Activated T-helper 1 cell treated with anti-CD3 and anti-CD28 coated beads, Interleukin-12 subunit alpha, Interleukin-12 subunit beta, Interleukin-2, Interleukin-4 antibody, amounts not matched to agents 30 ng/mL and 10 ng/mL and 1 ng/mL, durations not matched to agents 14 hours and 24 hours and 36 hours (primary cell): ENCODE results near the gene CGNL1. TPM values are rescaled to one million over a fixed set of nuclear protein-coding genes. Genes with fewer than 3 reads are reported as not detected.

Experiments used
- DNase-seq: peaks from one replicate; pipeline ENCODE4 v3.0.0; 2021; ENCODE audit warnings: low spot score
- H3K27ac Mint-ChIP-seq: one replicate; pipeline ENCODE4 v1.8.0; 2021; ENCODE audit warnings: mild to moderate bottlenecking, mixed read lengths
- H3K27me3 Mint-ChIP-seq: one replicate; pipeline ENCODE4 v1.8.0; 2022; ENCODE audit warnings: mild to moderate bottlenecking, moderate library complexity, mixed read lengths; ENCODE audit not compliant: insufficient read depth
- H3K36me3 Mint-ChIP-seq: one replicate; pipeline ENCODE4 v1.8.0; 2021; ENCODE audit warnings: low read depth, mixed read lengths
- H3K4me1 Mint-ChIP-seq: one replicate; pipeline ENCODE4 v1.8.0; 2021; ENCODE audit warnings: low read depth, mixed read lengths
- H3K4me3 Mint-ChIP-seq: one replicate; pipeline ENCODE4 v1.8.0; 2021; ENCODE audit warnings: mild to moderate bottlenecking, moderate library complexity, mixed read lengths
- H3K9me3 Mint-ChIP-seq: one replicate; pipeline ENCODE4 v1.8.0; 2021; ENCODE audit warnings: mixed read lengths
- intact Hi-C: fragments of 100-400 bp; cut with micrococcal nuclease; formaldehyde crosslinking; loops from one replicate; pipeline ENCODE4 v1.15.1; 2024
- total RNA-seq: library from RNA; stranded (reverse); gene quantifications from 2 replicates; pipeline ENCODE4 v1.2.3, GENCODE V29; 2022

The CGNL1 gene
- total RNA-seq, 1 donor from 2014 or later: not detected

DNA sequence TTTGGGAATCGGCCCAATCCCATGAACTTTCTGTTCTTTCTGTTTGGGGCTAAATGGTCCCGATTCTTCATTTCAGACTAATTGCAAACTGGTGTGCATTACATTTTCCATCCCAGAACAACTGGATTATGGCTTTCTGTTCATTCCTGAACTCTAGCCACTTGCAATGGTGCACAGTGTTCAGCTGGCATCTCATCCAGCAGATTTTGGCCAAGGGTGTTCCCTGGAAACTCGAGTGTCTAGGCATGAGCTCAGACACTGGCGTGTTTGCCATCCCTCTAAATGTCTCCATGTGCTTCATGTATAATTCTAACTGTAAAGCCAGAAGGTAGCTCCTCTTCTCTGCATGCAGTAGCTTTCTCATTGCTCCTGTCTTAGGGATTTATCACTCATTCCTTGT lies 118.3 kb downstream of the CGNL1 start:
- H3K27ac Mint-ChIP-seq: no peak overlapping the region
- no peaks in the 10 kb centered on the region for H3K4me1 Mint-ChIP-seq
- no peak overlapping the region for H3K4me3 Mint-ChIP-seq
- no peaks in the 10 kb centered on the region for H3K9me3 Mint-ChIP-seq
- H3K27me3 Mint-ChIP-seq: peaks cover 10% of the 10 kb centered on the region
- intact Hi-C loops: no loop called here
- no peaks in the 10 kb centered on the region for H3K36me3 Mint-ChIP-seq
- no peak for DNase-seq

GRCh38 chr15:57495041-57495440 lies 118.7 kb downstream of the CGNL1 start:
- H3K9me3 Mint-ChIP-seq: no peaks in the 10 kb centered on the region
- no peaks in the 10 kb centered on the region for H3K4me1 Mint-ChIP-seq
- H3K4me3 Mint-ChIP-seq: no peak overlapping the region

GRCh38 chr15:57495554-57496165 lies 119.4 kb downstream of the CGNL1 start:
- no peak for DNase-seq
- H3K36me3 Mint-ChIP-seq: no peaks in the 10 kb centered on the region
- H3K27ac Mint-ChIP-seq: no peak overlapping the region
- no peak overlapping the region for H3K4me3 Mint-ChIP-seq
- H3K9me3 Mint-ChIP-seq: no peaks in the 10 kb centered on the region
- H3K4me1 Mint-ChIP-seq: no peaks in the 10 kb centered on the region
- H3K27me3 Mint-ChIP-seq: peaks cover 10% of the 10 kb centered on the region
- intact Hi-C loops: no loop called here

More at GRCh38 chr15:57495041-57495440, 118.7 kb downstream of the CGNL1 start:
- Mint-ChIP-seq H3K36me3 (no peaks in the 10 kb centered on the region), H3K27ac (no peak overlapping the region), H3K27me3 (peaks cover 10% of the 10 kb centered on the region)
- DNase-seq: no peak
- intact Hi-C loops: no loop called here

GRCh38 chr15:57496594-57496945 lies 120.3 kb downstream of the CGNL1 start:
- no peaks in the 10 kb centered on the region for H3K36me3 Mint-ChIP-seq
- H3K27me3 Mint-ChIP-seq: peaks cover 6% of the 10 kb centered on the region
- intact Hi-C loops: no loop called here
- no peak overlapping the region for H3K27ac Mint-ChIP-seq
- H3K4me3 Mint-ChIP-seq: no peak overlapping the region
- no peaks in the 10 kb centered on the region for H3K4me1 Mint-ChIP-seq
- no peaks in the 10 kb centered on the region for H3K9me3 Mint-ChIP-seq
- DNase-seq: no peak

GRCh38 chr15:57496946-57497869 lies 120.9 kb downstream of the CGNL1 start:
- Mint-ChIP-seq H3K36me3 (no peaks in the 10 kb centered on the region), H3K9me3 (no peaks in the 10 kb centered on the region), H3K27me3 (peaks cover 4% of the 10 kb centered on the region), H3K4me1 (no peaks in the 10 kb centered on the region), H3K4me3 (no peak overlapping the region), H3K27ac (no peak overlapping the region)
- DNase-seq: no peak
- intact Hi-C loops: no loop called here

DNA sequence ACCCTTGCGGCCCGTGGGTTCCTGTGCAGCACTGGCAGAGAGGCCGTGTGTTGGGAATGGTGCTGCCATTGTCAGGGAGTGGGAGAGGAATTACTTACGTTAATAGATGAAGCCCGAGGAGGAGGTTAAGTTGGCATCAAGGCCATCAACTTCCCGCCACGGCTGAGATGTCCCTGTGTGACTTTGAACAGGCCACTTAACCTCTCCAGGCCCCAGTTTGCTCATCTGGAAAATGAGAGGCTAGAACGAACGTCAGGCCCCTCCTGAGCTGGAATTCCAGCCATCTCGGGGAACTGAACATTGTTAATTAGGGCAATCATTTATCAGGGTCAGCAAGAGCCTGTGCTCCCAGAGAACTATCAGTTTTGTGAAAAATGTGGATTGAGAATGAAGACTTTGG lies 124.0 kb downstream of the CGNL1 start:
- Mint-ChIP-seq H3K4me3 (no peak overlapping the region), H3K27me3 (no peaks in the 10 kb centered on the region), H3K4me1 (no peaks in the 10 kb centered on the region), H3K36me3 (no peaks in the 10 kb centered on the region), H3K27ac (no peak overlapping the region), H3K9me3 (no peaks in the 10 kb centered on the region)
- DNase-seq: no peak
- intact Hi-C loops: no loop called here

DNA sequence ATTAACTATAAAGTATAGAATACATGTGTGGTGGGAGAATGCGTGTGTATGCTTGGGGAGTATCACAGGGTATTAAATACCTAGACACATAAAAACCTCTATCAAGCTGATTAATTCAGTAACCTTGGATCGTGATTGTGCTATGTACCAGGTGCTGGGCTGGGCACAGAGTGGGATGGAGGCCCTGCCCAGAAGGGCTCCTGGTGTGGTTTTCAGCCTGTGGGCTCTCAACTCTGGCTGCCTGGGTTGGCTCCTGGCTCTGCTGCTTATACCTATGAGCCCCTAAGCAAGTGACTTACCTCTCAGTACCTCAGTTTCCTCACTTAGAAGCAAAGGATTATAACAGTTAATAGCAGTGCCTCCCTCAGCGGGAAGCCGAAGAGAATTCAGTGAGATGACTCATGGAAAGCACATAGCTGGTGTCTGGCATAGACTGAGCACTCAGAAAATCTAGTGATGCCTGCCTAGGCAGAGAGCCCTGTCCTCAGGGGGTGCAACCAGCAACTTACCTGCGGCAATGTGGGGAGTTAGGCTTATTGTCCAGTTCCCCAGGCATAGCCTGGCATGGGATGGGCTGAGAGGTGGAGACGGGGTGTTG lies 124.8 kb downstream of the CGNL1 start:
- no peaks in the 10 kb centered on the region for H3K27me3 Mint-ChIP-seq
- H3K27ac Mint-ChIP-seq: no peak overlapping the region
- H3K36me3 Mint-ChIP-seq: no peaks in the 10 kb centered on the region
- no peaks in the 10 kb centered on the region for H3K4me1 Mint-ChIP-seq
- no peak for DNase-seq
- intact Hi-C loops: no loop called here
- H3K9me3 Mint-ChIP-seq: no peaks in the 10 kb centered on the region
- H3K4me3 Mint-ChIP-seq: no peak overlapping the region

DNA sequence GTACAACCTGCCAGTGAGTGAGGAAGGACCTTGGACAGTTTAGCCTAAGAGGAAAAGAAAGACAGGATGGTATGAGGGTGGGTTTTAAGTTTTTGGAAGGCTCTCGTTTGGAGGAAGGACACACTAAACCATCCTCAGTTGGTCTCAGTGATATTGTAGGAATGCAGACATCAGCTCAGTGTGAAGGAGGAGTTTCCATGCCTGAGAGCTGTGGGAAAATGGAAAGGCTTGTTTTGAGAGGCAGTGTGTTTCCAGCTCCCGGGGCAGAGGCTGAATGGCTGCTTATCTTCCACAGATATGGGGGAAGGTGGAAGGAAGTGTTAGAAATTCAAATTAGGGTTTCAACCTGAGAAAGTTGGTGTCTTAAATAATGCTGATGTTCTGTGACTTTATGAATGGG lies 125.8 kb downstream of the CGNL1 start:
- DNase-seq: no peak
- H3K4me1 Mint-ChIP-seq: no peaks in the 10 kb centered on the region
- H3K36me3 Mint-ChIP-seq: no peaks in the 10 kb centered on the region
- no peaks in the 10 kb centered on the region for H3K9me3 Mint-ChIP-seq
- H3K27me3 Mint-ChIP-seq: no peaks in the 10 kb centered on the region
- H3K4me3 Mint-ChIP-seq: no peak overlapping the region
- intact Hi-C loops: no loop called here
- H3K27ac Mint-ChIP-seq: no peak overlapping the region

- no peaks in the 10 kb centered on the region for H3K9me3 Mint-ChIP-seq
- no peaks in the 10 kb centered on the region for H3K4me1 Mint-ChIP-seq
- no peak for DNase-seq
- H3K27me3 Mint-ChIP-seq: no peaks in the 10 kb centered on the region
- H3K36me3 Mint-ChIP-seq: no peaks in the 10 kb centered on the region
- no peak overlapping the region for H3K4me3 Mint-ChIP-seq
- intact Hi-C loops: no loop called here
- H3K27ac Mint-ChIP-seq: no peak overlapping the region
These were observed 126.9 kb downstream of the CGNL1 start for GRCh38 chr15:57503051-57503702.

- Mint-ChIP-seq H3K9me3 (no peaks in the 10 kb centered on the region), H3K27me3 (no peaks in the 10 kb centered on the region), H3K4me3 (no peak overlapping the region), H3K36me3 (no peaks in the 10 kb centered on the region), H3K27ac (no peak overlapping the region), H3K4me1 (no peaks in the 10 kb centered on the region)
- no peak for DNase-seq
- intact Hi-C loops: no loop called here
These were observed 127.8 kb downstream of the CGNL1 start for GRCh38 chr15:57503911-57504598.

GRCh38 chr15:57504599-57504940 lies 128.3 kb downstream of the CGNL1 start:
- Mint-ChIP-seq H3K9me3 (no peaks in the 10 kb centered on the region), H3K4me1 (no peaks in the 10 kb centered on the region), H3K27ac (no peak overlapping the region), H3K4me3 (no peak overlapping the region), H3K27me3 (no peaks in the 10 kb centered on the region), H3K36me3 (no peaks in the 10 kb centered on the region)
- intact Hi-C loops: no loop called here
- no peak for DNase-seq

DNA sequence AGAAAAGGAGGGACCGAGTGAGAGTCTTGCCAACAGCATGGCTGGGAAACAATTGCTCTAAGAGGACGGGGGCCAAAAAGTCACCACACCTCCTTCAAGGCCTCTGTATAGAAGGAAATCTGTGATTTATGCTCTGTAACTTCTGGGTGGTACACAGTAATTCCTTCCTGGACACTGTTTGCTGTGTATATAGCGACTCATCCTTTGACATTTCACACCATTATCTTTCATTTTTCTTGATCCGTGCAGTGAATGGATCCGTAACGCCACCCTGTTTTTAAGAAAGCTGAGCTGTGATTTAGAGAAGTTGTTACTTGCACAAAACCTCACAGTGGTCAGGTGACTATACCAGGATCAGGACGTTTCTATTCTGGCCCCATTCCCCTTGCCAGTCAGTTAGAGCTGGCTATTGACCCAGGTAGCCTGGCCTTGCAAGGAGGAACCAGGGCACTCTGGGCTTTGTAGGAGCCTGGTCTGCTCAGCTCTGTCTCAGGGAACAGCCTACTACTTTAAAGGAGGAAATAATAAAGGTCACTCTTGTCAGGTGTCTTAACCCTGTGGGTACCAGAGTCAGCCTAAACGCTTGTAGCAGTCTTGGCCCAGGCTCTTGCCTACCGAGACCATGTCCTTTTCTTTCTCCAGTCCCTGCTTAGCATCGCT lies 128.9 kb downstream of the CGNL1 start:
- H3K27ac Mint-ChIP-seq: no peak overlapping the region
- no peak overlapping the region for H3K4me3 Mint-ChIP-seq
- intact Hi-C loops: no loop called here
- H3K36me3 Mint-ChIP-seq: no peaks in the 10 kb centered on the region
- no peaks in the 10 kb centered on the region for H3K9me3 Mint-ChIP-seq
- no peak for DNase-seq
- no peaks in the 10 kb centered on the region for H3K27me3 Mint-ChIP-seq
- no peaks in the 10 kb centered on the region for H3K4me1 Mint-ChIP-seq
